Measurements from ENCODE around the gene TSNAXIP1. TPM values are rescaled to one million over a fixed set of nuclear protein-coding genes. Genes with fewer than 3 reads are reported as not detected.
A peak's percentile ranks its signal among the peaks of the same experiment; 100 is the strongest.
"Not testable (repeated sequence)": the region's sequence is repeated elsewhere in the genome, so short reads cannot be mapped to it uniquely, and the experiment has no call there.

Gene TSNAXIP1
- total RNA-seq, 1 experiment from 2014 or later = 1.1 TPM

DNA sequence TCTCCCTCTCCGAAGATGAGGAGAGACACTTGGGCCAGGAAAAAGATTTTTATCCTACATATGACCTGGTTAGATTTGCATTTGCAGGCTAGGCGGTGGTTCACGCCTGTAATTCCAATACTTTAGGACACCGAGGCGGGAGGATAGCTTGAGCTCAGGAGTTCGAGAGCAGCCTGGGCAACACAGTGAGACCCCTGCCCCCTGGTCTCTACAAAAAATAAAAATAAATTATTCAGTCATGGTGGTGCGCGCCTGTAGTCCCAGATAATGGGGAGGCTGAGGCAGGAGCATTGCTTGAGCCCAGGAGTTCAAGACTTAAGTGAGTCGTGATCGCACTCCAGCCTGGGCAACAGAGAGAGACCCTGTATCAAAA, 27.5 kb downstream of the TSNAXIP1 start:
- H3K4me3 Mint-ChIP-seq (ENCODE audit: unreplicated experiment) = peak overlapping the region; percentile 93
- POLR2A ChIA-PET = interaction anchor here (0.8 to 1.9 kb wide), 10 partner anchors 11 to 115 kb away, joined by 3 to 19 read pairs (median 8); partner anchors contain the start of genes GFOD2, NUTF2, PSKH1 and RANBP10
- no peaks in the 10 kb centered on the region for H3K27me3 Mint-ChIP-seq (ENCODE audit: insufficient read depth, unreplicated experiment)
- TF ChIP-seq, protein P1, sequence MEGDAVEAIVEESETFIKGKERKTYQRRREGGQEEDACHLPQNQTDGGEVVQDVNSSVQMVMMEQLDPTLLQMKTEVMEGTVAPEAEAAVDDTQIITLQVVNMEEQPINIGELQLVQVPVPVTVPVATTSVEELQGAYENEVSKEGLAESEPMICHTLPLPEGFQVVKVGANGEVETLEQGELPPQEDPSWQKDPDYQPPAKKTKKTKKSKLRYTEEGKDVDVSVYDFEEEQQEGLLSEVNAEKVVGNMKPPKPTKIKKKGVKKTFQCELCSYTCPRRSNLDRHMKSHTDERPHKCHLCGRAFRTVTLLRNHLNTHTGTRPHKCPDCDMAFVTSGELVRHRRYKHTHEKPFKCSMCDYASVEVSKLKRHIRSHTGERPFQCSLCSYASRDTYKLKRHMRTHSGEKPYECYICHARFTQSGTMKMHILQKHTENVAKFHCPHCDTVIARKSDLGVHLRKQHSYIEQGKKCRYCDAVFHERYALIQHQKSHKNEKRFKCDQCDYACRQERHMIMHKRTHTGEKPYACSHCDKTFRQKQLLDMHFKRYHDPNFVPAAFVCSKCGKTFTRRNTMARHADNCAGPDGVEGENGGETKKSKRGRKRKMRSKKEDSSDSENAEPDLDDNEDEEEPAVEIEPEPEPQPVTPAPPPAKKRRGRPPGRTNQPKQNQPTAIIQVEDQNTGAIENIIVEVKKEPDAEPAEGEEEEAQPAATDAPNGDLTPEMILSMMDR (IDR thresholded peaks at IDR 0.05; ENCODE audit: unreplicated experiment) = no peak
- H3K9me3 Mint-ChIP-seq (ENCODE audit: unreplicated experiment) = no peaks in the 10 kb centered on the region
- H3K36me3 Mint-ChIP-seq (ENCODE audit: insufficient read depth, unreplicated experiment) = peaks cover 10% of the 10 kb centered on the region
- no peak for DNase-seq (ENCODE audit: unreplicated experiment)
- peaks cover 9% of the 10 kb centered on the region for H3K4me1 Mint-ChIP-seq (ENCODE audit: insufficient read depth, unreplicated experiment)
- BruUV-seq (replicated peaks) = no TSS peak
- H3K27ac Mint-ChIP-seq (ENCODE audit: low read depth, unreplicated experiment) = no peak overlapping the region
- CTCF ChIA-PET = interaction anchor here (2.3 to 2.5 kb wide), 2 partner anchors 10 to 18 kb away, joined by 12 to 20 read pairs; no protein-coding TSS in a partner anchor
- intact Hi-C loops (cut with micrococcal nuclease) = loop anchor here (5.0 kb wide), 1 partner anchor 93 kb away; no protein-coding TSS in a partner anchor

DNA sequence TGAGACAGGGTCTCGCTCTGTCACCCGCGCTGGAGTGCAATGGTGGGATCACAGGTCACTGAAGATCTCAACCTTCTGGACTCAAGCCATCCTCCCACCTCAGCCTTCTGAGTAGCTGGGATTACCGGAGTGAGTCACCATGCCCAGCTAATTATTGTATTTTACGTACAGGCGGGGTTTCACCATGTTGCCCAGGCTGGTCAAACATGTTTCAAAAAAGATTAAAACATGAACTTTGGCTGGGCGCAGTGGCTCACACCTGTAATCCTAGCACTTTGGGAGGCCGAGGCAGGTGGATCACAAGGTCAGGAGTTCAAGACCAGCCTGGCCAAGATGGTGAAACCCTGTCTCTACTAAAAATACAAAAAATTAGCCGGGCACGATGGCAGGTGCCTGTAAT, 30.5 kb downstream of the TSNAXIP1 start:
- H3K27me3 Mint-ChIP-seq (ENCODE audit: insufficient read depth, unreplicated experiment); DNase-seq (ENCODE audit: unreplicated experiment); H3K4me3 Mint-ChIP-seq (ENCODE audit: unreplicated experiment); POLR2A ChIA-PET; H3K9me3 Mint-ChIP-seq (ENCODE audit: unreplicated experiment); H3K4me1 Mint-ChIP-seq (ENCODE audit: insufficient read depth, unreplicated experiment); BruUV-seq (replicated peaks); H3K27ac Mint-ChIP-seq (ENCODE audit: low read depth, unreplicated experiment); H3K36me3 Mint-ChIP-seq (ENCODE audit: insufficient read depth, unreplicated experiment); intact Hi-C loops (cut with micrococcal nuclease): not testable (repeated sequence)
- CTCF ChIA-PET = interaction anchor here (0.6 to 1.2 kb wide), 2 partner anchors 16 to 92 kb away, joined by 3 to 4 read pairs; no protein-coding TSS in a partner anchor

DNA sequence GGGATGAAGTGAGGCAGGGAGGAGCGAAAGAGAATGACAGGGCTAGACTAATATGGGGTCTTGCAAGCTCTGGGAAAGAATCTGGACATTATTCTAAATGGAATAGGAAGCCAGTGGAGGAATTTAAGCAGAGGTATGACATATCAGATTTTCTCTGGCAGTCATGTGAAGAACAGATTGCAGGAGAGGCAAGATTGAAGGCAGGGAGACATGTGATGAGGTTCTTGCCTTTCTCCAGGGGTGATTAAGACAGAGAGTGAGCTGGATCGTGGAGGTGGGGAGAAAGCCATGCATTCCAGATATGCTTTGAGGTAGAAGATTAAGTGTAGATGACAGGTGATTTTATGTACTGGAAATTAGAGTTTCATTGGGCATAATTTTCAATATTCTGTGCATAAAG, 31.1 kb downstream of the TSNAXIP1 start:
- Mint-ChIP-seq H3K36me3 (ENCODE audit: insufficient read depth, unreplicated experiment) (peaks cover 3% of the 10 kb centered on the region), H3K4me3 (ENCODE audit: unreplicated experiment) (no peak overlapping the region), H3K4me1 (ENCODE audit: insufficient read depth, unreplicated experiment) (peaks cover 4% of the 10 kb centered on the region), H3K27me3 (ENCODE audit: insufficient read depth, unreplicated experiment) (no peaks in the 10 kb centered on the region), H3K27ac (ENCODE audit: low read depth, unreplicated experiment) (no peak overlapping the region), H3K9me3 (ENCODE audit: unreplicated experiment) (no peaks in the 10 kb centered on the region)
- DNase-seq (ENCODE audit: unreplicated experiment) = no peak
- intact Hi-C loops (cut with micrococcal nuclease) = no loop called here
- POLR2A ChIA-PET = no interaction called here
- no TSS peak for BruUV-seq (replicated peaks)
- CTCF ChIA-PET = interaction anchor here (1.2 kb wide), 1 partner anchor 91 kb away, joined by 4 read pairs; no protein-coding TSS in a partner anchor
- TF ChIP-seq, protein P1 (IDR thresholded peaks at IDR 0.05; ENCODE audit: unreplicated experiment) = no peak

DNA sequence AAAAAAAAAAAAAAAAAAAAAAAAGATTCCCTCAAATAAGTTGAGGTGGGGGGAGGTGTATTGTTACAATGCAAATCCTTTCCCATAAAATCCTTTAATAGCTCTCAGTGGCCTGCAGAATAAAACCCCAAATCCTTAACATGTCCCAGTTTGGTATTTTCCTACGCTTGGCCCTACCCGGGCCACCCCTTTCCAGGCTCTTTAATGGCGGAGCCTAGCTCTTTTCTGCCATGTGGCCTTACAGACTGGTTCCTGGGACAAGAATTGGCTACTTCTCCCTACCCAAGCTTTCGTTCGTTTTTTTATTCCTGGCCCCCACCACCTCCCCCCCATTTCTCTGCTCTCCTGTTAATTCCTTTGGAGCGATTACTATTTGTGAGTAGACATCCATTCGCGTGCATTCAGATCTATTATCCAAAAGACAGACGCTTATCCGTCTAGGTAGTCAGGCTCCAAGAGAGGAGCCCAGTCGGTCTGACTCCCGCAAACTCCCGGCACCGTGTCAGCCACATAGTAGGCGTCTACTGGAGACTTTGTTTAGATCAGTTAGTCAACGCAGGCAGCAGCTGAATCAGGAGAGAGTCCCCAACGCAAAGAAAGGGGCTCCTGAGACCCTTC, 34.6 kb downstream of the TSNAXIP1 start:
- H3K27ac Mint-ChIP-seq (ENCODE audit: low read depth, unreplicated experiment) = peak overlapping the region; percentile 86
- intact Hi-C loops (cut with micrococcal nuclease) = loop anchor here (5.0 to 10.0 kb wide), 3 partner anchors 76 to 317 kb away; partner anchors contain the start of gene RIPOR1
- no peaks in the 10 kb centered on the region for H3K27me3 Mint-ChIP-seq (ENCODE audit: insufficient read depth, unreplicated experiment)
- H3K4me1 Mint-ChIP-seq (ENCODE audit: insufficient read depth, unreplicated experiment) = peaks cover 16% of the 10 kb centered on the region
- DNase-seq (ENCODE audit: unreplicated experiment) = no peak
- TF ChIP-seq, protein P1 (IDR thresholded peaks at IDR 0.05; ENCODE audit: unreplicated experiment) = no peak
- no peaks in the 10 kb centered on the region for H3K9me3 Mint-ChIP-seq (ENCODE audit: unreplicated experiment)
- peaks cover 6% of the 10 kb centered on the region for H3K36me3 Mint-ChIP-seq (ENCODE audit: insufficient read depth, unreplicated experiment)
- H3K4me3 Mint-ChIP-seq (ENCODE audit: unreplicated experiment) = peak overlapping the region; percentile 84
- no TSS peak for BruUV-seq (replicated peaks)
- ChIA-PET CTCF (interaction anchor here (0.6 to 1.7 kb wide), 17 partner anchors 9 to 279 kb away, joined by 3 to 8 read pairs (median 4); partner anchors contain the start of gene CTCF), POLR2A (interaction anchor here (0.6 to 2.1 kb wide), 4 partner anchors 19 to 94 kb away, joined by 3 to 6 read pairs (median 4); partner anchors contain the start of gene PSKH1)

Data from MCF 10A (cell line).